HCT116 (cell line): ENCODE data around the gene CRB1. TPM values are rescaled to one million over a fixed set of nuclear protein-coding genes. Genes with fewer than 3 reads are reported as not detected.

Experiments
- ATAC-seq: fragments of 200-7000 bp; cut with Tn5 transposase; 2 replicates; pipeline ENCODE4 v1.9.1; 2020; ENCODE audit warnings: mild to moderate bottlenecking, moderate library complexity
- BruUV-seq: library from RNA; stranded (reverse); fragments of 400-500 nt; replicated peaks from 2 replicates; lab custom pipeline; 2021; lab: Mats Ljungman, UMichigan
- CTCF ChIA-PET: fragments of 300-600 bp; sonication (Branson Sonifier 250); formaldehyde crosslinking; loops from one replicate; lab custom pipeline; 2021; ENCODE audit warnings: antibody characterized with exemption; lab: Charles Lee
- POLR2A ChIA-PET: fragments of 300-600, 350-600 bp; sonication (Branson Sonifier 250); formaldehyde crosslinking; loops from one replicate; lab custom pipeline; 2021; ENCODE audit warnings: antibody characterized with exemption; lab: Charles Lee
- RAD21 ChIA-PET, 2 experiments: fragments of 300-600 bp; sonication (Branson Sonifier 250); formaldehyde crosslinking; loops; one replicate each; lab custom pipeline; 2023; ENCODE audit warnings: low total read pairs in 2 of 2; ENCODE audit not compliant: uncharacterized antibody in 2 of 2, unreplicated experiment in 2 of 2, low non-redundant PET in 1 of 2; lab: Charles Lee
- DNase-seq: peaks from one replicate; pipeline ENCODE4 v3.0.0-alpha.2; 2010; ENCODE audit warnings: low read depth, low spot score
- H2AFZ ChIP-seq: fragments of 200-600 bp; shearing (Covaris generic), sonication (generic); 2 replicates; pipeline ENCODE4 v1.6.1; 2017; ENCODE audit warnings: low read depth, mixed run types, mixed read lengths, antibody characterized with exemption, low read length; ENCODE audit not compliant: poor library complexity, severe bottlenecking
- H3K27ac ChIP-seq: 2 replicates; pipeline ENCODE4 v1.5.1; 2012; ENCODE audit warnings: low read depth, low read length
- H3K27me3 ChIP-seq: fragments of 200-600 bp; sonication (generic); 2 replicates; pipeline ENCODE4 v1.6.1; 2016; ENCODE audit warnings: mixed run types, low read length, mixed read lengths; ENCODE audit not compliant: insufficient read depth
- H3K36me3 ChIP-seq, 2 experiments: fragments of 200-500 bp in 1 of 2; fragments of 200-600 bp in 1 of 2; sonication (Bioruptor generic) in 1 of 2; sonication (generic) in 1 of 2; 2 replicates each; pipeline versions ENCODE4 v1.5.1 to v1.6.1; 2014 to 2016; ENCODE audit warnings: low read length in 2 of 2, inconsistent platforms in 1 of 2, mixed read lengths in 1 of 2, mixed run types in 1 of 2; ENCODE audit not compliant: insufficient read depth in 2 of 2, control insufficient read depth in 1 of 2
- H3K4me1 ChIP-seq, 2 experiments: fragments of 200-600 bp in 1 of 2; sonication (generic) in 1 of 2; 2 replicates each; pipeline versions ENCODE4 v1.5.1 to v1.6.1; 2012 to 2017; ENCODE audit warnings: low read length in 2 of 2, inconsistent platforms in 1 of 2, mild to moderate bottlenecking in 1 of 2, mixed read lengths in 1 of 2, mixed run types in 1 of 2, moderate library complexity in 1 of 2; ENCODE audit not compliant: insufficient read depth in 2 of 2, control insufficient read depth in 1 of 2
- H3K4me2 ChIP-seq: fragments of 200-600 bp; sonication (generic); 2 replicates; pipeline ENCODE4 v1.6.1; 2017; ENCODE audit warnings: mixed run types, low read length, mixed read lengths
- H3K4me3 ChIP-seq, 2 experiments: fragments of 200-600 bp in 1 of 2; sonication (generic) in 1 of 2; replicated peaks in 1 of 2; 2 replicates each; pipeline ENCODE4 v1.5.1; 2011 to 2016; ENCODE audit warnings: low read length in 2 of 2, control low read depth in 1 of 2, low read depth in 1 of 2, mild to moderate bottlenecking in 1 of 2, mixed read lengths in 1 of 2, mixed run types in 1 of 2
- H3K79me2 ChIP-seq: fragments of 200-600 bp; sonication (generic); 2 replicates; pipeline ENCODE4 v1.6.1; 2017; ENCODE audit warnings: mild to moderate bottlenecking, mixed run types, low read length, moderate library complexity, mixed read lengths; ENCODE audit not compliant: insufficient read depth
- H3K9ac ChIP-seq: fragments of 200-600 bp; sonication (generic); 2 replicates; pipeline ENCODE4 v1.6.1; 2016; ENCODE audit warnings: low read length, mixed read lengths
- H3K9me2 ChIP-seq: fragments of 200-600 bp; sonication (generic), shearing (Covaris generic); 2 replicates; pipeline ENCODE4 v1.6.1; 2017; ENCODE audit warnings: mixed run types, mild to moderate bottlenecking, moderate library complexity; ENCODE audit not compliant: insufficient read depth
- H3K9me3 ChIP-seq, 2 experiments: fragments of 200-500 bp in 1 of 2; fragments of 200-600 bp in 1 of 2; sonication (Bioruptor generic) in 1 of 2; sonication (generic) in 1 of 2; 2 replicates each; pipeline ENCODE4 v1.6.1; 2014 to 2017; ENCODE audit warnings: low read length in 2 of 2, mixed read lengths in 2 of 2, inconsistent platforms in 1 of 2, low read depth in 1 of 2, mild to moderate bottlenecking in 1 of 2, mixed run types in 1 of 2, moderate library complexity in 1 of 2; ENCODE audit not compliant: control insufficient read depth in 1 of 2, insufficient read depth in 1 of 2
- H4K20me1 ChIP-seq: fragments of 200-600 bp; sonication (generic), shearing (Covaris generic); 2 replicates; pipeline ENCODE4 v1.6.1; 2017; ENCODE audit warnings: mixed run types, mild to moderate bottlenecking, moderate library complexity; ENCODE audit not compliant: insufficient read depth
- CEBPB ChIP-seq: IDR thresholded peaks from 2 replicates; pipeline ENCODE4 v1.6.1; 2012; ENCODE audit warnings: low read depth
- EZH2 ChIP-seq: fragments of 200-600 bp; sonication (generic); IDR thresholded peaks from 2 replicates; pipeline ENCODE4 v1.6.1; 2017; ENCODE audit warnings: antibody characterized with exemption, mixed run types
- JUND ChIP-seq: IDR thresholded peaks from 2 replicates; pipeline ENCODE4 v1.6.1; 2012
- MAX ChIP-seq: IDR thresholded peaks from 2 replicates; pipeline ENCODE4 v1.6.1; 2012
- SIN3A ChIP-seq: IDR thresholded peaks from 2 replicates; pipeline ENCODE4 v1.6.1; 2012; ENCODE audit warnings: low read depth
- TCF7L2 ChIP-seq: IDR thresholded peaks from 2 replicates; pipeline ENCODE4 v1.7.0; 2011; ENCODE audit warnings: borderline replicate concordance, inconsistent platforms; ENCODE audit not compliant: insufficient read depth, insufficient read length; ENCODE audit errors: extremely low read depth
- ZBTB33 ChIP-seq: IDR thresholded peaks from 2 replicates; pipeline ENCODE4 v1.6.1; 2011; ENCODE audit warnings: mild to moderate bottlenecking, low read length, moderate library complexity; ENCODE audit not compliant: insufficient replicate concordance; ENCODE audit errors: extremely low read depth
- ZNF274 ChIP-seq: fragments of 200-500 bp; sonication (Bioruptor generic); IDR thresholded peaks from 2 replicates; pipeline ENCODE4 v1.6.1; 2014; ENCODE audit warnings: mild to moderate bottlenecking, low read depth, low read length, inconsistent platforms
- intact Hi-C: fragments of 100-400 bp; cut with micrococcal nuclease; formaldehyde crosslinking; loops from 2 replicates; pipeline ENCODE4 v1.10.0; 2022
- total RNA-seq: library from RNA; stranded (reverse); gene quantifications from one replicate; pipeline ENCODE4 v1.2.1, GENCODE V29; 2021; ENCODE audit not compliant: unreplicated experiment

The CRB1 gene
- total RNA-seq, 1 experiment from 2014 or later: 0.07 TPM

- Histone ChIP-seq H2AFZ (no peak overlapping the region), H3K9ac (no peak overlapping the region), H3K4me2 (no peak overlapping the region), H4K20me1 (no peaks in the 10 kb centered on the region), H3K9me3 (no peaks in the 10 kb centered on the region), H3K27me3 (no peaks in the 10 kb centered on the region), H3K9me2 (no peaks in the 10 kb centered on the region), H3K4me3 (no peak overlapping the region), H3K4me1 (no peaks in the 10 kb centered on the region), H3K27ac (no peak overlapping the region), H3K79me2 (no peaks in the 10 kb centered on the region), H3K36me3 (no peaks in the 10 kb centered on the region)
- TF ChIP-seq TCF7L2: no peak
- RAD21 ChIA-PET: no interaction called here
- POLR2A ChIA-PET: no interaction called here
- ATAC-seq (no peak), DNase-seq (no peak)
- CTCF ChIA-PET: no interaction called here
- intact Hi-C loops: no loop called here
- BruUV-seq: no TSS peak
These were observed 15.1 kb upstream of the CRB1 start for GRCh38 chr1:197252973-197253372.

GRCh38 chr1:197254866-197255265, 13.2 kb upstream of the CRB1 start:
- TF ChIP-seq MAX (no peak), ZNF274 (no peak), JUND (no peak), EZH2 (no peak), ZBTB33 (no peak), CEBPB (no peak), SIN3A (no peak)
- H3K9ac ChIP-seq: no peak overlapping the region
- H3K4me1 ChIP-seq: no peaks in the 10 kb centered on the region
- ATAC-seq: no peak
- H4K20me1 ChIP-seq: no peaks in the 10 kb centered on the region
- no peaks in the 10 kb centered on the region for H3K27me3 ChIP-seq
- no peaks in the 10 kb centered on the region for H3K36me3 ChIP-seq
- no peaks in the 10 kb centered on the region for H3K79me2 ChIP-seq
- RAD21 ChIA-PET: no interaction called here
- intact Hi-C loops: no loop called here
- no peak for DNase-seq
- no peak overlapping the region for H2AFZ ChIP-seq
- no peak overlapping the region for H3K27ac ChIP-seq
- BruUV-seq: no TSS peak
- CTCF ChIA-PET: no interaction called here
- POLR2A ChIA-PET: no interaction called here
- H3K9me3 ChIP-seq: no peaks in the 10 kb centered on the region
- H3K4me3 ChIP-seq: no peak overlapping the region
- H3K4me2 ChIP-seq: no peak overlapping the region
- no peaks in the 10 kb centered on the region for H3K9me2 ChIP-seq
